K562 treated with DMSO at 1 percent for 12 hours (cell line): ENCODE results near the gene CFAP126. TPM values are rescaled to one million over a fixed set of nuclear protein-coding genes. Genes with fewer than 3 reads are reported as not detected.

Experiments used
- total RNA-seq: library from RNA; unstranded; fragments of 300-600 nt; gene quantifications from 2 replicates; pipeline ENCODE4 v1.2.3, GENCODE V29; 2022; ENCODE audit not compliant: insufficient read depth

CFAP126 gene
- not detected in 2 replicates for total RNA-seq

GRCh38 chr1:161367684-161368400 is at the start of gene CFAP126:
Gene CFAP126, minus strand, starts transcription at chr1:161367876. Its CDS starts 8 bp downstream, at chr1:161367868.

Other genes starting within 250 kb of the CFAP126 start
- gene PFDN2, start 249.8 kb downstream of the CFAP126 start, total RNA-seq, result 159 and 181 TPM in 2 replicates
- gene NIT1, start 249.8 kb downstream of the CFAP126 start, total RNA-seq, result 33.4 and 47.9 TPM in 2 replicates
- gene DEDD, start 235.2 kb downstream of the CFAP126 start, total RNA-seq, result 21.0 and 35.0 TPM in 2 replicates
- 87.4 and 100 TPM in 2 replicates for gene UFC1, start 213.9 kb downstream of the CFAP126 start, total RNA-seq
- 19.1 and 27.5 TPM in 2 replicates for gene USP21, start 208.4 kb downstream of the CFAP126 start, total RNA-seq
- gene PPOX, start 201.4 kb downstream of the CFAP126 start, total RNA-seq, result 29.1 and 35.6 TPM in 2 replicates
- gene B4GALT3, start 190.4 kb downstream of the CFAP126 start, total RNA-seq, result 64.7 and 86.5 TPM in 2 replicates
- gene ADAMTS4, start 168.8 kb downstream of the CFAP126 start, total RNA-seq, result 1.3 and 1.7 TPM in 2 replicates
- 91.5 and 101 TPM in 2 replicates for gene NDUFS2, start 165.5 kb downstream of the CFAP126 start, total RNA-seq
- gene FCER1G, start 152.6 kb downstream of the CFAP126 start, total RNA-seq, result 3.5 TPM in 1 of 2 replicates, not detected in the other
- gene APOA2, start 144.2 kb downstream of the CFAP126 start, total RNA-seq, result not detected in 2 replicates
- 15.8 and 16.9 TPM in 2 replicates for gene TOMM40L, start 141.8 kb downstream of the CFAP126 start, total RNA-seq
- gene NR1I3, start 129.7 kb downstream of the CFAP126 start, total RNA-seq, result not detected in 2 replicates
- not detected in 2 replicates for gene PCP4L1, start 109.1 kb downstream of the CFAP126 start, total RNA-seq
- gene MPZ, start 57.9 kb downstream of the CFAP126 start, total RNA-seq, result 3.6 and 6.8 TPM in 2 replicates
- 109 and 198 TPM in 2 replicates for gene SDHC, start 53.5 kb downstream of the CFAP126 start, total RNA-seq
- gene FCGR2A, start 137.6 kb upstream of the CFAP126 start, total RNA-seq, result 45.8 and 91.4 TPM in 2 replicates
- gene HSPA6, start 156.7 kb upstream of the CFAP126 start, total RNA-seq, result 8.4 and 11.5 TPM in 2 replicates
- gene FCGR3A, start 181.9 kb upstream of the CFAP126 start, total RNA-seq, result not detected in 2 replicates